NT2/D1 (cell line): Measurements from ENCODE around the gene COL9A1.

Experiments used
- SUZ12 ChIP-seq: IDR thresholded peaks from 2 replicates; pipeline ENCODE4 v1.6.1; 2011; ENCODE audit not compliant: insufficient read length, insufficient read depth; ENCODE audit errors: extremely low read depth
- YY1 ChIP-seq: IDR thresholded peaks from 2 replicates; pipeline ENCODE4 v1.6.1; 2011; ENCODE audit not compliant: insufficient read length, insufficient read depth
- ZNF274 ChIP-seq: IDR thresholded peaks from 2 replicates; pipeline ENCODE4 v1.6.1; 2011; ENCODE audit warnings: mild to moderate bottlenecking, low read depth, low read length

DNA sequence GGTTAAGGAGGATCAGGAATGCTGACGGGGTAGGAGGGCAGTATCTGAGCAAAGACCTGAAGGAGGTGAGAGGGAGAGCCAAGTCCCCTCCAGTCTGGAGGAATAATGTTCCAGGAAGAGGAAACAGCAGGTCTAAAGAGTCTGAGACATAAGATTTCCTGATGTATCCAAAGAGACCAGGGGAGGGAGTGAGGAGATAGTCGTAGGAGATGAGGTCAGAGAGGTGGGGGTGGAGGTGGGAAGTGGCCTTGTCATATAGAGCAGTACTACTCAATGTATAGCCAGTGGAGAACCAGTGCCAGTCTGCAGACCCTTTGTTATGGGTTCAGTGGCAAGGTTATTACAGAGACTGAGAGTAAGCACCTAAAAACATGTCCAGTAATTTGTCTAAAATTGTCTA lies 130.6 kb downstream of the COL9A1 start:
- TF ChIP-seq ZNF274 = no peak
- TF ChIP-seq YY1 = no peak
- no peak for TF ChIP-seq SUZ12
